GM12878 (cell line): Measurements from ENCODE around the gene SPATA31C1. TPM values are rescaled to one million over a fixed set of nuclear protein-coding genes. Genes with fewer than 3 reads are reported as not detected.

Source experiments
- ATAC-seq: fragments of 200-7000 bp; cut with Tn5 transposase; 3 replicates; pipeline ENCODE4 v1.9.1; 2020; ENCODE audit warnings: mild to moderate bottlenecking, moderate library complexity
- BruUV-seq: library from RNA; stranded (reverse); fragments of 400-500 nt; replicated peaks from 2 replicates; lab custom pipeline; 2021; lab: Mats Ljungman, UMichigan
- CTCF ChIA-PET: fragments of 300-600 bp; sonication (Branson Sonifier 250); formaldehyde crosslinking; extraction: SDS; loops from one replicate; lab custom pipeline; 2021; ENCODE audit warnings: inconsistent platforms; lab: Yijun Ruan, JAX
- POLR2A ChIA-PET: fragments of 350-600 bp; formaldehyde crosslinking; extraction: SDS; loops from one replicate; lab custom pipeline; 2021; ENCODE audit warnings: inconsistent platforms; lab: Charles Lee
- RAD21 ChIA-PET: fragments of 300-600 bp; sonication (Branson Sonifier 250); formaldehyde crosslinking; loops from one replicate; lab custom pipeline; 2023; ENCODE audit warnings: antibody characterized with exemption; ENCODE audit not compliant: unreplicated experiment; lab: Charles Lee
- SMC1A ChIA-PET: fragments of 300-600 bp; sonication (Branson Sonifier 250); formaldehyde crosslinking; loops from one replicate; lab custom pipeline; 2023; ENCODE audit not compliant: unreplicated experiment, uncharacterized antibody; lab: Charles Lee
- DNase-seq: peaks from one replicate; pipeline ENCODE4 v3.0.0-alpha.2; 2011; ENCODE audit warnings: low read depth, low spot score
- FAIRE-seq: peaks from 3 replicates; lab custom pipeline; 2011; peaks lifted over from hg19 to GRCh38; lab: Jason Lieb, UNC
- H2AFZ ChIP-seq: 2 replicates; pipeline ENCODE4 v1.6.0; 2011; ENCODE audit warnings: low read depth, low read length, control low read depth; ENCODE audit not compliant: control insufficient read depth
- H3K27ac ChIP-seq: 2 replicates; pipeline ENCODE4 v1.5.1; 2011; ENCODE audit warnings: control low read depth; ENCODE audit not compliant: control insufficient read depth, insufficient read depth
- H3K27me3 ChIP-seq, 2 experiments: replicated peaks in 1 of 2; 2 replicates each; pipeline versions ENCODE4 v1.6.0 to v1.6.1; 2011; ENCODE audit warnings: low read length in 1 of 2; ENCODE audit not compliant: control insufficient read depth in 2 of 2, insufficient read depth in 2 of 2
- H3K36me3 ChIP-seq, 2 experiments: 2 replicates each; pipeline ENCODE4 v1.5.1; 2011; ENCODE audit warnings: low read length in 1 of 2; ENCODE audit not compliant: control insufficient read depth in 2 of 2, insufficient read depth in 2 of 2
- H3K4me1 ChIP-seq: 2 replicates; pipeline ENCODE4 v1.6.1; 2011; ENCODE audit warnings: mild to moderate bottlenecking, low read length, moderate library complexity, mixed read lengths; ENCODE audit not compliant: control insufficient read depth, insufficient read depth
- H3K4me2 ChIP-seq: 2 replicates; pipeline ENCODE4 v1.6.0; 2011; ENCODE audit warnings: control low read depth; ENCODE audit not compliant: control insufficient read depth, insufficient read depth
- H3K4me3 ChIP-seq: fragments of 200-600 bp; sonication (generic); 2 replicates; pipeline ENCODE4 v1.5.1; 2016
- H3K79me2 ChIP-seq: 2 replicates; pipeline ENCODE4 v1.6.0; 2011; ENCODE audit warnings: low read length; ENCODE audit not compliant: control insufficient read depth, insufficient read depth
- H3K9ac ChIP-seq: 2 replicates; pipeline ENCODE4 v1.8.0; 2011; ENCODE audit warnings: low read length, control low read depth, mixed read lengths; ENCODE audit not compliant: control insufficient read depth, insufficient read depth
- H3K9me3 ChIP-seq: replicated peaks from 3 replicates; pipeline ENCODE4 v1.5.1; 2011; ENCODE audit warnings: mild to moderate bottlenecking, low read length; ENCODE audit not compliant: control insufficient read depth, insufficient read depth
- H4K20me1 ChIP-seq: 2 replicates; pipeline ENCODE4 v1.6.0; 2011; ENCODE audit not compliant: control insufficient read depth, insufficient read depth
- ASH2L ChIP-seq: fragments of 300-600, 200-600 bp; sonication (generic); IDR thresholded peaks from 2 replicates; pipeline ENCODE4 v1.6.1; 2017; ENCODE audit warnings: low read depth, mild to moderate bottlenecking, borderline replicate concordance
- ESRRA ChIP-seq: IDR thresholded peaks from 2 replicates; pipeline ENCODE4 v1.6.1; 2012; ENCODE audit warnings: mild to moderate bottlenecking, low read length, improper control_type of control experiment
- IKZF1 ChIP-seq: fragments of 450-650 bp; conservative IDR thresholded peaks from 2 replicates; pipeline ENCODE4 v1.6.1; 2017; ENCODE audit warnings: antibody characterized with exemption, mild to moderate bottlenecking
- SIN3A ChIP-seq: IDR thresholded peaks from 2 replicates; pipeline ENCODE4 v1.6.1; 2012; ENCODE audit warnings: low read depth, low read length, improper control_type of control experiment
- SMAD1 ChIP-seq: fragments of 450-650 bp; IDR thresholded peaks from 2 replicates; pipeline ENCODE4 v1.6.1; 2018; ENCODE audit warnings: mild to moderate bottlenecking, low read depth; ENCODE audit not compliant: partially characterized antibody
- ZNF207 ChIP-seq: fragments of 450-650 bp; IDR thresholded peaks from 2 replicates; pipeline ENCODE4 v1.6.1; 2014; ENCODE audit warnings: antibody characterized with exemption, mild to moderate bottlenecking, borderline replicate concordance
- WGBS: methylation state at CpG from one replicate; pipeline ENCODE4 v1.1.6; 2016; ENCODE audit warnings: low lambda C conversion rate; ENCODE audit not compliant: insufficient replicate concordance, insufficient coverage; ENCODE audit errors: missing lambda C conversion rate; 5-methylcytosine and 5-hydroxymethylcytosine counted together
- in situ Hi-C: fragments of 300-500 bp; cut with MboI; formaldehyde crosslinking; loops from 9 replicates; pipeline ENCODE4 v1.14.3; 2018; ENCODE audit warnings: mixed read lengths
- intact Hi-C: fragments of 100-400 bp; cut with micrococcal nuclease; formaldehyde crosslinking; loops from one replicate; pipeline ENCODE4 v1.14.2; 2022; ENCODE audit not compliant: unreplicated experiment
- polyA plus RNA-seq, 11 experiments: library from polyadenylated mRNA; depleted of rRNA in 4 of 11; unstranded in 6 of 11; stranded (reverse) in 5 of 11; fragments of >200 nt; fragmentation: Nextera tagmentation in 4 of 11; fragmentation: Illumina TruSeq in 1 of 11; extraction: Ambion mirVana in 4 of 11; extraction: Trizol in 1 of 11; gene quantifications; 1 replicate in 1 of 11; 2 replicates in 10 of 11; pipeline versions ENCODE4 v1.2.1 to v1.2.3, GENCODE V29; 2011 to 2016; ENCODE audit warnings: inconsistent platforms in 2 of 11, missing spikeins in 2 of 11, low read depth in 1 of 11
- total RNA-seq, 4 experiments: library from RNA; depleted of rRNA in 3 of 4; stranded (reverse); fragments of >200 nt in 3 of 4; fragmentation: Illumina TruSeq in 1 of 4; extraction: Trizol in 1 of 4; gene quantifications; 2 replicates each; pipeline versions ENCODE4 v1.2.1 to v1.2.3, GENCODE V29; 2013 to 2021
- TF ChIP-seq, protein P1 (sequence below): fragments of 450-650 bp; IDR thresholded peaks from 2 replicates; pipeline ENCODE4 v1.6.1; 2017; ENCODE audit warnings: mild to moderate bottlenecking, moderate library complexity
- TF ChIP-seq, protein P2 (sequence below): fragments of 450-650 bp; IDR thresholded peaks from 2 replicates; pipeline ENCODE4 v1.6.1; 2016; ENCODE audit warnings: mild to moderate bottlenecking, moderate library complexity, borderline replicate concordance

The SPATA31C1 gene
- total and polyA plus RNA-seq, 10 of the 15 experiments (the other 5 are each of a cell fraction or from before 2014, with no cell fraction given): not detected

- FAIRE-seq (no peak), DNase-seq (no peak), ATAC-seq (no peak)
- Histone ChIP-seq H3K27ac (no peak overlapping the region), H3K9me3 (no peaks in the 10 kb centered on the region), H3K36me3 (no peaks in the 10 kb centered on the region), H3K4me1 (no peaks in the 10 kb centered on the region), H2AFZ (no peak overlapping the region), H3K9ac (no peak overlapping the region)
- ChIA-PET CTCF (no interaction called here), POLR2A (no interaction called here)
- under 1% methylated on average over 4 of the region's 4 CpGs for WGBS
- intact Hi-C loops: no loop called here
- TF ChIP-seq SIN3A (no peak), ESRRA (no peak), ZNF207 (no peak), SMAD1 (no peak), IKZF1 (no peak), ASH2L (no peak)
- TF ChIP-seq, protein P1, sequence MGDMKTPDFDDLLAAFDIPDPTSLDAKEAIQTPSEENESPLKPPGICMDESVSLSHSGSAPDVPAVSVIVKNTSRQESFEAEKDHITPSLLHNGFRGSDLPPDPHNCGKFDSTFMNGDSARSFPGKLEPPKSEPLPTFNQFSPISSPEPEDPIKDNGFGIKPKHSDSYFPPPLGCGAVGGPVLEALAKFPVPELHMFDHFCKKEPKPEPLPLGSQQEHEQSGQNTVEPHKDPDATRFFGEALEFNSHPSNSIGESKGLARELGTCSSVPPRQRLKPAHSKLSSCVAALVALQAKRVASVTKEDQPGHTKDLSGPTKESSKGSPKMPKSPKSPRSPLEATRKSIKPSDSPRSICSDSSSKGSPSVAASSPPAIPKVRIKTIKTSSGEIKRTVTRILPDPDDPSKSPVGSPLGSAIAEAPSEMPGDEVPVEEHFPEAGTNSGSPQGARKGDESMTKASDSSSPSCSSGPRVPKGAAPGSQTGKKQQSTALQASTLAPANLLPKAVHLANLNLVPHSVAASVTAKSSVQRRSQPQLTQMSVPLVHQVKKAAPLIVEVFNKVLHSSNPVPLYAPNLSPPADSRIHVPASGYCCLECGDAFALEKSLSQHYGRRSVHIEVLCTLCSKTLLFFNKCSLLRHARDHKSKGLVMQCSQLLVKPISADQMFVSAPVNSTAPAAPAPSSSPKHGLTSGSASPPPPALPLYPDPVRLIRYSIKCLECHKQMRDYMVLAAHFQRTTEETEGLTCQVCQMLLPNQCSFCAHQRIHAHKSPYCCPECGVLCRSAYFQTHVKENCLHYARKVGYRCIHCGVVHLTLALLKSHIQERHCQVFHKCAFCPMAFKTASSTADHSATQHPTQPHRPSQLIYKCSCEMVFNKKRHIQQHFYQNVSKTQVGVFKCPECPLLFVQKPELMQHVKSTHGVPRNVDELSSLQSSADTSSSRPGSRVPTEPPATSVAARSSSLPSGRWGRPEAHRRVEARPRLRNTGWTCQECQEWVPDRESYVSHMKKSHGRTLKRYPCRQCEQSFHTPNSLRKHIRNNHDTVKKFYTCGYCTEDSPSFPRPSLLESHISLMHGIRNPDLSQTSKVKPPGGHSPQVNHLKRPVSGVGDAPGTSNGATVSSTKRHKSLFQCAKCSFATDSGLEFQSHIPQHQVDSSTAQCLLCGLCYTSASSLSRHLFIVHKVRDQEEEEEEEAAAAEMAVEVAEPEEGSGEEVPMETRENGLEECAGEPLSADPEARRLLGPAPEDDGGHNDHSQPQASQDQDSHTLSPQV: no peak
- TF ChIP-seq, protein P2, sequence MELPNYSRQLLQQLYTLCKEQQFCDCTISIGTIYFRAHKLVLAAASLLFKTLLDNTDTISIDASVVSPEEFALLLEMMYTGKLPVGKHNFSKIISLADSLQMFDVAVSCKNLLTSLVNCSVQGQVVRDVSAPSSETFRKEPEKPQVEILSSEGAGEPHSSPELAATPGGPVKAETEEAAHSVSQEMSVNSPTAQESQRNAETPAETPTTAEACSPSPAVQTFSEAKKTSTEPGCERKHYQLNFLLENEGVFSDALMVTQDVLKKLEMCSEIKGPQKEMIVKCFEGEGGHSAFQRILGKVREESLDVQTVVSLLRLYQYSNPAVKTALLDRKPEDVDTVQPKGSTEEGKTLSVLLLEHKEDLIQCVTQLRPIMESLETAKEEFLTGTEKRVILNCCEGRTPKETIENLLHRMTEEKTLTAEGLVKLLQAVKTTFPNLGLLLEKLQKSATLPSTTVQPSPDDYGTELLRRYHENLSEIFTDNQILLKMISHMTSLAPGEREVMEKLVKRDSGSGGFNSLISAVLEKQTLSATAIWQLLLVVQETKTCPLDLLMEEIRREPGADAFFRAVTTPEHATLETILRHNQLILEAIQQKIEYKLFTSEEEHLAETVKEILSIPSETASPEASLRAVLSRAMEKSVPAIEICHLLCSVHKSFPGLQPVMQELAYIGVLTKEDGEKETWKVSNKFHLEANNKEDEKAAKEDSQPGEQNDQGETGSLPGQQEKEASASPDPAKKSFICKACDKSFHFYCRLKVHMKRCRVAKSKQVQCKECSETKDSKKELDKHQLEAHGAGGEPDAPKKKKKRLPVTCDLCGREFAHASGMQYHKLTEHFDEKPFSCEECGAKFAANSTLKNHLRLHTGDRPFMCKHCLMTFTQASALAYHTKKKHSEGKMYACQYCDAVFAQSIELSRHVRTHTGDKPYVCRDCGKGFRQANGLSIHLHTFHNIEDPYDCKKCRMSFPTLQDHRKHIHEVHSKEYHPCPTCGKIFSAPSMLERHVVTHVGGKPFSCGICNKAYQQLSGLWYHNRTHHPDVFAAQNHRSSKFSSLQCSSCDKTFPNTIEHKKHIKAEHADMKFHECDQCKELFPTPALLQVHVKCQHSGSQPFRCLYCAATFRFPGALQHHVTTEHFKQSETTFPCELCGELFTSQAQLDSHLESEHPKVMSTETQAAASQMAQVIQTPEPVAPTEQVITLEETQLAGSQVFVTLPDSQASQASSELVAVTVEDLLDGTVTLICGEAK: no peak
- TF ChIP-seq, all 136 proteins: peak for 0
- Histone ChIP-seq H4K20me1 (no peaks in the 10 kb centered on the region), H3K4me2 (no peak overlapping the region), H3K79me2 (no peaks in the 10 kb centered on the region), H3K27me3 (no peaks in the 10 kb centered on the region), H3K4me3 (no peak overlapping the region)
- RAD21 ChIA-PET: no interaction called here
- BruUV-seq: no TSS peak
- SMC1A ChIA-PET: interaction anchor here (0.6 kb wide), 1 partner anchor 208 kb away, joined by 3 read pairs; no protein-coding TSS in a partner anchor
- in situ Hi-C loops: no loop called here
Observed at GRCh38 chr9:87964826-87965225, 47.1 kb downstream of the SPATA31C1 start.
